Measurements from ENCODE around the gene CDH20.

Gene CDH20

GRCh38 chr18:61420218-61420885, 87.1 kb downstream of the CDH20 start:
- no peaks in the 10 kb centered on the region for H3K9me2 ChIP-seq (replicated peaks; ENCODE audit: control insufficient read depth, low read length)
- H3F3A ChIP-seq (ENCODE audit: control insufficient read depth, insufficient read depth): no peaks in the 10 kb centered on the region
- H3K9me3 ChIP-seq (ENCODE audit: control insufficient read depth, insufficient read depth, low read length): no peaks in the 10 kb centered on the region
- H4K20me1 ChIP-seq (ENCODE audit: control insufficient read depth, insufficient read depth, low read depth, low read length): no peaks in the 10 kb centered on the region
- no peak overlapping the region for H3K4me3 ChIP-seq (ENCODE audit: low read length)
- no peaks in the 10 kb centered on the region for H3K36me3 ChIP-seq (ENCODE audit: control insufficient read depth, low read length)
- no peak for TF ChIP-seq EZH2phosphoT487 (IDR thresholded peaks at IDR 0.05; ENCODE audit: borderline replicate concordance, low read length)
- TF ChIP-seq, protein P1, sequence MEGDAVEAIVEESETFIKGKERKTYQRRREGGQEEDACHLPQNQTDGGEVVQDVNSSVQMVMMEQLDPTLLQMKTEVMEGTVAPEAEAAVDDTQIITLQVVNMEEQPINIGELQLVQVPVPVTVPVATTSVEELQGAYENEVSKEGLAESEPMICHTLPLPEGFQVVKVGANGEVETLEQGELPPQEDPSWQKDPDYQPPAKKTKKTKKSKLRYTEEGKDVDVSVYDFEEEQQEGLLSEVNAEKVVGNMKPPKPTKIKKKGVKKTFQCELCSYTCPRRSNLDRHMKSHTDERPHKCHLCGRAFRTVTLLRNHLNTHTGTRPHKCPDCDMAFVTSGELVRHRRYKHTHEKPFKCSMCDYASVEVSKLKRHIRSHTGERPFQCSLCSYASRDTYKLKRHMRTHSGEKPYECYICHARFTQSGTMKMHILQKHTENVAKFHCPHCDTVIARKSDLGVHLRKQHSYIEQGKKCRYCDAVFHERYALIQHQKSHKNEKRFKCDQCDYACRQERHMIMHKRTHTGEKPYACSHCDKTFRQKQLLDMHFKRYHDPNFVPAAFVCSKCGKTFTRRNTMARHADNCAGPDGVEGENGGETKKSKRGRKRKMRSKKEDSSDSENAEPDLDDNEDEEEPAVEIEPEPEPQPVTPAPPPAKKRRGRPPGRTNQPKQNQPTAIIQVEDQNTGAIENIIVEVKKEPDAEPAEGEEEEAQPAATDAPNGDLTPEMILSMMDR (IDR thresholded peaks at IDR 0.05; ENCODE audit: low read depth, low read length, poor library complexity, severe bottlenecking): no peak
- H3K4me1 ChIP-seq (ENCODE audit: control insufficient read depth, low read length): no peaks in the 10 kb centered on the region
- no peak overlapping the region for H3K4me2 ChIP-seq (ENCODE audit: low read length)
- no peaks in the 10 kb centered on the region for H3K27me3 ChIP-seq (ENCODE audit: control insufficient read depth, low read length)
- H3K27ac ChIP-seq (ENCODE audit: low read depth, low read length): no peak overlapping the region
- no peaks in the 10 kb centered on the region for H3K79me2 ChIP-seq (ENCODE audit: control insufficient read depth, low read length)

- TF ChIP-seq, protein P1 (IDR thresholded peaks at IDR 0.05; ENCODE audit: low read depth, low read length, poor library complexity, severe bottlenecking): no peak
- TF ChIP-seq EZH2phosphoT487 (IDR thresholded peaks at IDR 0.05; ENCODE audit: borderline replicate concordance, low read length): no peak
- H3K4me3 ChIP-seq (ENCODE audit: low read length): no peak overlapping the region
These were observed 93.3 kb downstream of the CDH20 start for GRCh38 chr18:61426492-61427053.

GRCh38 chr18:61428266-61428665, 95.0 kb downstream of the CDH20 start:
- Histone ChIP-seq H3K4me2 (ENCODE audit: low read length) (no peak overlapping the region), H3K27me3 (ENCODE audit: control insufficient read depth, low read length) (no peaks in the 10 kb centered on the region), H3K79me2 (ENCODE audit: control insufficient read depth, low read length) (no peaks in the 10 kb centered on the region), H3F3A (ENCODE audit: control insufficient read depth, insufficient read depth) (no peaks in the 10 kb centered on the region), H3K9me3 (ENCODE audit: control insufficient read depth, insufficient read depth, low read length) (no peaks in the 10 kb centered on the region), H3K4me1 (ENCODE audit: control insufficient read depth, low read length) (no peaks in the 10 kb centered on the region), H3K27ac (ENCODE audit: low read depth, low read length) (no peak overlapping the region), H3K9me2 (replicated peaks; ENCODE audit: control insufficient read depth, low read length) (no peaks in the 10 kb centered on the region), H3K36me3 (ENCODE audit: control insufficient read depth, low read length) (no peaks in the 10 kb centered on the region), H4K20me1 (ENCODE audit: control insufficient read depth, insufficient read depth, low read depth, low read length) (no peaks in the 10 kb centered on the region), H3K4me3 (ENCODE audit: low read length) (no peak overlapping the region)
- TF ChIP-seq, protein P1 (IDR thresholded peaks at IDR 0.05; ENCODE audit: low read depth, low read length, poor library complexity, severe bottlenecking): no peak
- TF ChIP-seq EZH2phosphoT487 (IDR thresholded peaks at IDR 0.05; ENCODE audit: borderline replicate concordance, low read length): no peak

More at GRCh38 chr18:61426492-61427053, 93.3 kb downstream of the CDH20 start:
- no peaks in the 10 kb centered on the region for H3K9me3 ChIP-seq (ENCODE audit: control insufficient read depth, insufficient read depth, low read length)
- no peaks in the 10 kb centered on the region for H4K20me1 ChIP-seq (ENCODE audit: control insufficient read depth, insufficient read depth, low read depth, low read length)
- H3K4me1 ChIP-seq (ENCODE audit: control insufficient read depth, low read length): no peaks in the 10 kb centered on the region
- no peaks in the 10 kb centered on the region for H3K9me2 ChIP-seq (replicated peaks; ENCODE audit: control insufficient read depth, low read length)
- H3F3A ChIP-seq (ENCODE audit: control insufficient read depth, insufficient read depth): no peaks in the 10 kb centered on the region
- H3K79me2 ChIP-seq (ENCODE audit: control insufficient read depth, low read length): no peaks in the 10 kb centered on the region
- no peaks in the 10 kb centered on the region for H3K36me3 ChIP-seq (ENCODE audit: control insufficient read depth, low read length)
- H3K27ac ChIP-seq (ENCODE audit: low read depth, low read length): no peak overlapping the region
- H3K27me3 ChIP-seq (ENCODE audit: control insufficient read depth, low read length): no peaks in the 10 kb centered on the region
- H3K4me2 ChIP-seq (ENCODE audit: low read length): no peak overlapping the region

Measured in DOHH2 (cell line).